GM12891 (cell line): Measurements from ENCODE around the gene PRKCA.

ENCODE experiments used
- POLR2AphosphoS5 ChIP-seq: IDR thresholded peaks from 2 replicates; pipeline ENCODE4 v1.6.1; 2011; ENCODE audit warnings: low read depth, low read length, control low read depth
- TAF1 ChIP-seq: IDR thresholded peaks from 2 replicates; pipeline ENCODE4 v1.6.1; 2011; ENCODE audit warnings: low read depth, low read length, control low read depth

GRCh38 chr17:66678827-66679226, 376.4 kb downstream of the PRKCA start:
- TF ChIP-seq TAF1 (no peak), POLR2AphosphoS5 (no peak)
